Measurements from ENCODE around the gene EIF5. TPM values are rescaled to one million over a fixed set of nuclear protein-coding genes. Genes with fewer than 3 reads are reported as not detected.

EIF5 gene
- total and polyA plus RNA-seq, 11 donors: 38.1 to 304 (median 255) TPM

GRCh38 chr14:103343164-103343879 lies 9.3 kb downstream of the EIF5 start:
- no peaks in the 10 kb centered on the region for H3K9me3 ChIP-seq
- ATAC-seq (no peak), DNase-seq (no peak)
- no peak for TF ChIP-seq CTCF (IDR thresholded peaks at IDR 0.05)
- no peak for TF ChIP-seq POLR2A (IDR thresholded peaks at IDR 0.05)
- peaks cover 0 to 10% (median 0%) of the 10 kb centered on the region in 12 donors for H3K4me1 ChIP-seq
- H3K27me3 ChIP-seq: no peaks in the 10 kb centered on the region
- no peak overlapping the region for H3K4me3 ChIP-seq
- intact Hi-C loops (cut with DNase I): loop anchor here in 1 of 10 donors (5.0 kb wide), 1 partner anchor 39 kb away; no protein-coding TSS in a partner anchor
- 79 to 87% (median 82%) methylated on average over 4 of the region's 4 CpGs for WGBS, 4 donors
- H3K36me3 ChIP-seq: peaks cover 2 to 73% (median 70%) of the 10 kb centered on the region in 9 donors
- no peak overlapping the region for H3K27ac ChIP-seq

- DNase-seq (no peak), ATAC-seq (no peak)
- 79 to 87% (median 82%) methylated on average over 5 of the region's 5 CpGs for WGBS, 4 donors
- Histone ChIP-seq H3K4me1 (peaks cover 0 to 10% (median 0%) of the 10 kb centered on the region in 12 donors), H3K4me3 (no peak overlapping the region), H3K9me3 (no peaks in the 10 kb centered on the region), H3K36me3 (peaks cover 2 to 65% (median 62%) of the 10 kb centered on the region in 9 donors), H3K27me3 (no peaks in the 10 kb centered on the region), H3K27ac (no peak overlapping the region)
- intact Hi-C loops (cut with DNase I): loop anchor here in 1 of 10 donors (5.0 kb wide), 1 partner anchor 38 kb away; no protein-coding TSS in a partner anchor
- TF ChIP-seq CTCF (IDR thresholded peaks at IDR 0.05): no peak
- no peak for TF ChIP-seq POLR2A (IDR thresholded peaks at IDR 0.05)
Observed at GRCh38 chr14:103343905-103344797, 10.1 kb downstream of the EIF5 start.

- Histone ChIP-seq H3K27me3 (no peaks in the 10 kb centered on the region), H3K4me3 (no peak overlapping the region), H3K9me3 (no peaks in the 10 kb centered on the region), H3K4me1 (peaks cover 0 to 6% (median 0%) of the 10 kb centered on the region in 12 donors), H3K36me3 (peaks cover 2 to 44% (median 40%) of the 10 kb centered on the region in 9 donors), H3K27ac (no peak overlapping the region)
- no peak for DNase-seq
- ATAC-seq: peak in 1 of 4 donors; percentile 4
- TF ChIP-seq CTCF (IDR thresholded peaks at IDR 0.05): no peak
- no peak for TF ChIP-seq POLR2A (IDR thresholded peaks at IDR 0.05)
- intact Hi-C loops (cut with DNase I): no loop called here
- 54 to 64% (median 60%) methylated on average over 3 of the region's 3 CpGs for WGBS, 4 donors
Observed at GRCh38 chr14:103346286-103346685, 12.2 kb downstream of the EIF5 start.

All from heart left ventricle (tissue), 16 donors.